GM12878 (cell line): ENCODE measurements around the gene SHROOM3. TPM values are rescaled to one million over a fixed set of nuclear protein-coding genes. Genes with fewer than 3 reads are reported as not detected.
"Not testable (repeated sequence)": the region's sequence is repeated elsewhere in the genome, so short reads cannot be mapped to it uniquely, and the experiment has no call there.

Experiments
- ATAC-seq: fragments of 200-7000 bp; cut with Tn5 transposase; 3 replicates; pipeline ENCODE4 v1.9.1; 2020; ENCODE audit warnings: mild to moderate bottlenecking, moderate library complexity
- BruUV-seq: library from RNA; stranded (reverse); fragments of 400-500 nt; replicated peaks from 2 replicates; lab custom pipeline; 2021; lab: Mats Ljungman, UMichigan
- CTCF ChIA-PET: fragments of 300-600 bp; sonication (Branson Sonifier 250); formaldehyde crosslinking; extraction: SDS; loops from one replicate; lab custom pipeline; 2021; ENCODE audit warnings: inconsistent platforms; lab: Yijun Ruan, JAX
- POLR2A ChIA-PET: fragments of 350-600 bp; formaldehyde crosslinking; extraction: SDS; loops from one replicate; lab custom pipeline; 2021; ENCODE audit warnings: inconsistent platforms; lab: Charles Lee
- RAD21 ChIA-PET: fragments of 300-600 bp; sonication (Branson Sonifier 250); formaldehyde crosslinking; loops from one replicate; lab custom pipeline; 2023; ENCODE audit warnings: antibody characterized with exemption; ENCODE audit not compliant: unreplicated experiment; lab: Charles Lee
- SMC1A ChIA-PET: fragments of 300-600 bp; sonication (Branson Sonifier 250); formaldehyde crosslinking; loops from one replicate; lab custom pipeline; 2023; ENCODE audit not compliant: unreplicated experiment, uncharacterized antibody; lab: Charles Lee
- DNase-seq: peaks from one replicate; pipeline ENCODE4 v3.0.0-alpha.2; 2011; ENCODE audit warnings: low read depth, low spot score
- FAIRE-seq: peaks from 3 replicates; lab custom pipeline; 2011; peaks lifted over from hg19 to GRCh38; lab: Jason Lieb, UNC
- H2AFZ ChIP-seq: 2 replicates; pipeline ENCODE4 v1.6.0; 2011; ENCODE audit warnings: low read depth, low read length, control low read depth; ENCODE audit not compliant: control insufficient read depth
- H3K27ac ChIP-seq: 2 replicates; pipeline ENCODE4 v1.5.1; 2011; ENCODE audit warnings: control low read depth; ENCODE audit not compliant: control insufficient read depth, insufficient read depth
- H3K27me3 ChIP-seq, 2 experiments: replicated peaks in 1 of 2; 2 replicates each; pipeline versions ENCODE4 v1.6.0 to v1.6.1; 2011; ENCODE audit warnings: low read length in 1 of 2; ENCODE audit not compliant: control insufficient read depth in 2 of 2, insufficient read depth in 2 of 2
- H3K36me3 ChIP-seq, 2 experiments: 2 replicates each; pipeline ENCODE4 v1.5.1; 2011; ENCODE audit warnings: low read length in 1 of 2; ENCODE audit not compliant: control insufficient read depth in 2 of 2, insufficient read depth in 2 of 2
- H3K4me1 ChIP-seq: 2 replicates; pipeline ENCODE4 v1.6.1; 2011; ENCODE audit warnings: mild to moderate bottlenecking, low read length, moderate library complexity, mixed read lengths; ENCODE audit not compliant: control insufficient read depth, insufficient read depth
- H3K4me2 ChIP-seq: 2 replicates; pipeline ENCODE4 v1.6.0; 2011; ENCODE audit warnings: control low read depth; ENCODE audit not compliant: control insufficient read depth, insufficient read depth
- H3K4me3 ChIP-seq: fragments of 200-600 bp; sonication (generic); 2 replicates; pipeline ENCODE4 v1.5.1; 2016
- H3K79me2 ChIP-seq: 2 replicates; pipeline ENCODE4 v1.6.0; 2011; ENCODE audit warnings: low read length; ENCODE audit not compliant: control insufficient read depth, insufficient read depth
- H3K9ac ChIP-seq: 2 replicates; pipeline ENCODE4 v1.8.0; 2011; ENCODE audit warnings: low read length, control low read depth, mixed read lengths; ENCODE audit not compliant: control insufficient read depth, insufficient read depth
- H3K9me3 ChIP-seq: replicated peaks from 3 replicates; pipeline ENCODE4 v1.5.1; 2011; ENCODE audit warnings: mild to moderate bottlenecking, low read length; ENCODE audit not compliant: control insufficient read depth, insufficient read depth
- H4K20me1 ChIP-seq: 2 replicates; pipeline ENCODE4 v1.6.0; 2011; ENCODE audit not compliant: control insufficient read depth, insufficient read depth
- SUPT20H ChIP-seq: IDR thresholded peaks from 2 replicates; pipeline ENCODE4 v1.6.1; 2011; ENCODE audit warnings: low read depth, mild to moderate bottlenecking, low read length, moderate library complexity, borderline replicate concordance; ENCODE audit not compliant: control insufficient read depth
- TBL1XR1 ChIP-seq: IDR thresholded peaks from 2 replicates; pipeline ENCODE4 v1.6.1; 2012; ENCODE audit warnings: low read depth, low read length, improper control_type of control experiment
- WGBS: methylation state at CpG from one replicate; pipeline ENCODE4 v1.1.6; 2016; ENCODE audit warnings: low lambda C conversion rate; ENCODE audit not compliant: insufficient replicate concordance, insufficient coverage; ENCODE audit errors: missing lambda C conversion rate; 5-methylcytosine and 5-hydroxymethylcytosine counted together
- in situ Hi-C: fragments of 300-500 bp; cut with MboI; formaldehyde crosslinking; loops from 9 replicates; pipeline ENCODE4 v1.14.3; 2018; ENCODE audit warnings: mixed read lengths
- intact Hi-C: fragments of 100-400 bp; cut with micrococcal nuclease; formaldehyde crosslinking; loops from one replicate; pipeline ENCODE4 v1.14.2; 2022; ENCODE audit not compliant: unreplicated experiment
- polyA plus RNA-seq, 11 experiments: library from polyadenylated mRNA; depleted of rRNA in 4 of 11; unstranded in 6 of 11; stranded (reverse) in 5 of 11; fragments of >200 nt; fragmentation: Nextera tagmentation in 4 of 11; fragmentation: Illumina TruSeq in 1 of 11; extraction: Ambion mirVana in 4 of 11; extraction: Trizol in 1 of 11; gene quantifications; 1 replicate in 1 of 11; 2 replicates in 10 of 11; pipeline versions ENCODE4 v1.2.1 to v1.2.3, GENCODE V29; 2011 to 2016; ENCODE audit warnings: inconsistent platforms in 2 of 11, missing spikeins in 2 of 11, low read depth in 1 of 11
- total RNA-seq, 4 experiments: library from RNA; depleted of rRNA in 3 of 4; stranded (reverse); fragments of >200 nt in 3 of 4; fragmentation: Illumina TruSeq in 1 of 4; extraction: Trizol in 1 of 4; gene quantifications; 2 replicates each; pipeline versions ENCODE4 v1.2.1 to v1.2.3, GENCODE V29; 2013 to 2021

Gene SHROOM3
- total and polyA plus RNA-seq, 10 of the 15 experiments (the other 5 are each of a cell fraction or from before 2014, with no cell fraction given), result under 0.01 to 0.29 (median 0.08) TPM; not detected in 1

DNA sequence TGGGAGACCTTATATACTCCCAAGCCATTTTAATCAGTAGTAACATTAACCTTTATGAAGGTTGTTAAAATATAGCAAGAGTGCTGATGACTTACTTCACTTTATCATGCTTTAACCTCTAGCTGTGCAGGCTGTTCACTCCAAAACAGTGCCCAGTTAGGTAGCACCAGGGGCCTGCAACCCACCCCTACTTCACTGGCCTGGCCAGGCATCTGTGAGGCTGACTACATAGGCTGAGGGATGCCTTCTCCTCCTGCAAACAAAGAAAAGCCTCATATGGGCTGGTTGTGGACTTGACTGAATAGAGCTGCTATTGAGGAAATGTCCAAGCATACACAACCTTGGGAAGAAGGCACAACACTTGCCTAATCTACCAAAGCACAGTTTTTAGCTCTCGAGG is 172.8 kb downstream of the SHROOM3 start:
- no peak overlapping the region for H2AFZ ChIP-seq
- ChIA-PET POLR2A (no interaction called here), RAD21 (no interaction called here), SMC1A (interaction anchor here (0.7 kb wide), 1 partner anchor 97 kb away, joined by 3 read pairs; no protein-coding TSS in a partner anchor), CTCF (no interaction called here)
- H3K4me3 ChIP-seq, result no peak overlapping the region
- peaks cover 23% of the 10 kb centered on the region for H3K4me1 ChIP-seq
- BruUV-seq, result no TSS peak
- in situ Hi-C loops (no loop called here), intact Hi-C loops (no loop called here)
- no peak for TF ChIP-seq SUPT20H
- 0 out of 2 replicates have a peak, but pooled peaks have one; percentile 6 for TF ChIP-seq TBL1XR1
- peaks cover under 1 to 3% of the 10 kb centered on the region in 2 experiments; a peak in 1 of 4 replicates for H3K27me3 ChIP-seq
- no peaks in the 10 kb centered on the region for H4K20me1 ChIP-seq
- ATAC-seq, result peak; percentile 56
- H3K9me3 ChIP-seq, result no peaks in the 10 kb centered on the region
- H3K36me3 ChIP-seq, result no peaks in the 10 kb centered on the region
- no peak overlapping the region for H3K9ac ChIP-seq
- no peak for FAIRE-seq
- H3K27ac ChIP-seq, result no peak overlapping the region
- no peaks in the 10 kb centered on the region for H3K79me2 ChIP-seq
- peak overlapping the region; percentile 63 for H3K4me2 ChIP-seq
- 94% methylated on average over 1 of the region's 1 CpG for WGBS
- DNase-seq, result no peak

GRCh38 chr4:76608549-76608948 is 173.5 kb downstream of the SHROOM3 start:
- POLR2A ChIA-PET, H3K27ac ChIP-seq, FAIRE-seq, CTCF ChIA-PET, H3K36me3 ChIP-seq, H2AFZ ChIP-seq, H3K4me2 ChIP-seq, DNase-seq, H4K20me1 ChIP-seq, intact Hi-C loops, H3K9me3 ChIP-seq, BruUV-seq, RAD21 ChIA-PET, H3K27me3 ChIP-seq, H3K9ac ChIP-seq, H3K4me3 ChIP-seq, H3K79me2 ChIP-seq, in situ Hi-C loops: not testable (repeated sequence)
- SMC1A ChIA-PET, result interaction anchor here (0.7 to 1.2 kb wide), 2 partner anchors 96 to 145 kb away, joined by 3 read pairs; no protein-coding TSS in a partner anchor
- H3K4me1 ChIP-seq, result peaks cover 23% of the 10 kb centered on the region
- peak; percentile 53 for ATAC-seq
